ENCODE data around the gene PFN3.

GRCh38 chr5:177393990-177394389 is 6.5 kb downstream of the PFN3 start:
- TF ChIP-seq CTCF (optimal IDR thresholded peaks at IDR 0.05 in 1 of 3, IDR thresholded peaks at IDR 0.05 in 1 of 3, conservative IDR thresholded peaks at IDR 0.05 in 1 of 3; ENCODE audit: extremely low read depth in 1 of 3, insufficient read depth in 2 of 3, low read length in 3 of 3), result no peak
- TF ChIP-seq EZH2 (IDR thresholded peaks at IDR 0.05; ENCODE audit: low read length), result no peak

Data from keratinocyte (primary cell).